ENCODE measurements around the gene SLC25A41. TPM values are rescaled to one million over a fixed set of nuclear protein-coding genes. Genes with fewer than 3 reads are reported as not detected.

SLC25A41 gene
- total RNA-seq, 6 experiments from 2014 or later, result not detected

DNA sequence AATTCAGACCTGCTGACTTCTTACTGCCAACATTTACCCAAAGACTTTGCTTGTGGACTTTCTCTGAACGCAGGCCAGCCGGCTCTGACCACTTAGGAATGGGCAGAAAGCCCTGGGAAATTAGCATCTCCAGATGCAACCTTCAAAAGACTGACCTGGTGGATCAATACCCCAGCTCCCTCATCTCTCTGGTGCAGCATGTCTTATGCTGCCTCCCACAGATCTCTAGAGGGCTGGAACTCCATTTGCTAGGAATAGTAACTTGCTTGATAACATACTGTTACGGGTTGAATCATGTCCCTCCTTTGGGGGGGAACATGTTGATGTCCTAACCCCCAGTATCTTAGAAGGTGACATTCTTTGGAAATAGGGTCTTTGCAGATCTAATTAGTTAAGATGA, 12.9 kb upstream of the SLC25A41 start:
- TF ChIP-seq, protein P1, sequence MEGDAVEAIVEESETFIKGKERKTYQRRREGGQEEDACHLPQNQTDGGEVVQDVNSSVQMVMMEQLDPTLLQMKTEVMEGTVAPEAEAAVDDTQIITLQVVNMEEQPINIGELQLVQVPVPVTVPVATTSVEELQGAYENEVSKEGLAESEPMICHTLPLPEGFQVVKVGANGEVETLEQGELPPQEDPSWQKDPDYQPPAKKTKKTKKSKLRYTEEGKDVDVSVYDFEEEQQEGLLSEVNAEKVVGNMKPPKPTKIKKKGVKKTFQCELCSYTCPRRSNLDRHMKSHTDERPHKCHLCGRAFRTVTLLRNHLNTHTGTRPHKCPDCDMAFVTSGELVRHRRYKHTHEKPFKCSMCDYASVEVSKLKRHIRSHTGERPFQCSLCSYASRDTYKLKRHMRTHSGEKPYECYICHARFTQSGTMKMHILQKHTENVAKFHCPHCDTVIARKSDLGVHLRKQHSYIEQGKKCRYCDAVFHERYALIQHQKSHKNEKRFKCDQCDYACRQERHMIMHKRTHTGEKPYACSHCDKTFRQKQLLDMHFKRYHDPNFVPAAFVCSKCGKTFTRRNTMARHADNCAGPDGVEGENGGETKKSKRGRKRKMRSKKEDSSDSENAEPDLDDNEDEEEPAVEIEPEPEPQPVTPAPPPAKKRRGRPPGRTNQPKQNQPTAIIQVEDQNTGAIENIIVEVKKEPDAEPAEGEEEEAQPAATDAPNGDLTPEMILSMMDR (IDR thresholded peaks at IDR 0.05), result no peak
- no peak for DNase-seq
- peaks cover 4% of the 10 kb centered on the region for H3K27me3 Mint-ChIP-seq (ENCODE audit: insufficient read depth)
- peaks cover 20% of the 10 kb centered on the region for H3K36me3 Mint-ChIP-seq (ENCODE audit: low read depth)
- H3K9me3 Mint-ChIP-seq, result peaks cover 5% of the 10 kb centered on the region; the same call in 1 of the 2 replicates
- H3K4me3 Mint-ChIP-seq, result no peak overlapping the region
- H3K27ac Mint-ChIP-seq, result no peak overlapping the region
- no peaks in the 10 kb centered on the region for H3K4me1 Mint-ChIP-seq (ENCODE audit: low read depth)

DNA sequence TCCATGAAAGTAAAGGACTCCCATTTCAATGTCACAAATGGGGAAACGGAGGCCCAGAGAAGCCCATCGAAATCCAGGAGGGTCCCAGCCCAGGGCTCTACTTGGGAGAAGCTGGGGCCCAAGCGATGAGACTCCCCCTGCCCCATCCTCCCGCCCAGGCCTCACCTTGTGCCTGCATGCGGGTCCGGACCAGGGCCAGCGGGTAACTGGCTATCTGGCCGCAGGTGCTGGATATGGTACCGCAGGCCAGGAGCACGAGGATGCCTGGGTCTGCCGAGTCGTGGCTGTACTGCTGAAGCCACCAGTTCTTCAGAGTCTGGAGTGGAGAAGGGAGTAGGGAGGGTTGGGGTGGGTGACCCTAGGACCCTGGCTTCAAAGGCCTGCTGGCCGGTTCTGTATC, 10.4 kb upstream of the SLC25A41 start:
- TF ChIP-seq, protein P1 (IDR thresholded peaks at IDR 0.05), result no peak
- Mint-ChIP-seq H3K4me1 (ENCODE audit: low read depth) (no peaks in the 10 kb centered on the region), H3K9me3 (peaks cover 5% of the 10 kb centered on the region; the same call in 1 of the 2 replicates), H3K36me3 (ENCODE audit: low read depth) (peaks cover 15% of the 10 kb centered on the region), H3K4me3 (no peak overlapping the region), H3K27ac (no peak overlapping the region), H3K27me3 (ENCODE audit: insufficient read depth) (no peaks in the 10 kb centered on the region; the same call in 1 of the 2 replicates)
- no peak for DNase-seq

DNA sequence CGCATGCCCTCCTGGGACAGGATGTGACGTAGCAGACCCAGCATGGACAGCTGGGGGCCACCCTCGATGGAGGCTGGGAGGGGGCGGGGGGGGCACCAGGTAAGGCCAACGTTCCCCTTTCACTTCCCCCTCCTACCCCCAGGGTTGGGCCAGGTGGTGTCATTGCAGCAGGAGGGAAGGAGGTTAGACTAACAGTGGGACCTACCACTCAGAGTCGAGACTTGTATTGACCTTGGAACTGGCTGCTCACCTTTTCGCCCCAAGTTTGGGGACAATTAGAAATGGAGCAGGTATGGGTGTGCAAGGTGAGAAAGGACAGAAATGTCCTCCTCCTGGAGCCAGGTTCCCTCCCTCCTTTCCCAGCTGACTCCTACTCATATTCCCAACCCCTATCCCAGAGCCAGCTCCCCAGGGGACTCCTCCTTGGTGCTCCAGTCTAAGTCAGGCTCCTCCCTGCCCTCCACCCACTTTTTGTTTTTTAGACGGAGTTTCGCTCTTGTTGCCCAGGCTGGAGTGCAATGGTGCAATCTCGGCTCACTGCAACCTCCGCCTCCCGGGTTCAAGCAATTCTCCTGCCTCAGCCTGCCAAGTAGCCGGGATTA, 8.6 kb upstream of the SLC25A41 start:
- H3K36me3 Mint-ChIP-seq (ENCODE audit: low read depth), result peaks cover 15% of the 10 kb centered on the region
- DNase-seq, result no peak
- no peaks in the 10 kb centered on the region; the same call in none of the 2 replicates for H3K27me3 Mint-ChIP-seq (ENCODE audit: insufficient read depth)
- TF ChIP-seq, protein P1 (IDR thresholded peaks at IDR 0.05), result no peak
- H3K4me1 Mint-ChIP-seq (ENCODE audit: low read depth), result no peaks in the 10 kb centered on the region
- H3K4me3 Mint-ChIP-seq, result no peak overlapping the region
- H3K9me3 Mint-ChIP-seq, result peaks cover 5% of the 10 kb centered on the region; the same call in 1 of the 2 replicates
- H3K27ac Mint-ChIP-seq, result no peak overlapping the region

DNA sequence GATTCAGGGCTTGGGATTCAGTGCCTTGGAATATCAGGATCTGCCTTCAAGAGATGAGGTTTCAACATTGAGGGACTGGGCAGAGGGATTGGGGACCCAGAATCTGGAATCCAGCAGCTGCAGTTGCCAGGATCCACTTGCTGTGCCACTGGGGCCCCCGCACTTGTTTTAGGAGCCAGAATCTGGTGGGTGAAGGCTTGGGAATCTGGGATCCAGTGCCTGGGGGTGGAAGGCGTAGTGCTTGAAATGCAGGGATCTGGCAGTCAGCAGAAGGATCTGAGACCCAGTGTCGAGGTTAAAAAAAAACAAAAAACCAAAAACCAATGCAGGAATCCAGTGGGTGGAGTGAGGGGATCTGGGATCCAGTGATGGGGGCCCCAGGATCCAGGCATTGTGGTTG, 7.3 kb upstream of the SLC25A41 start:
- Mint-ChIP-seq H3K27me3 (ENCODE audit: insufficient read depth) (no peaks in the 10 kb centered on the region; the same call in none of the 2 replicates), H3K4me3 (no peak overlapping the region), H3K27ac (no peak overlapping the region), H3K9me3 (peaks cover 5% of the 10 kb centered on the region; the same call in 1 of the 2 replicates), H3K36me3 (ENCODE audit: low read depth) (peaks cover 9% of the 10 kb centered on the region; the same call in 1 of the 2 replicates), H3K4me1 (ENCODE audit: low read depth) (no peaks in the 10 kb centered on the region)
- TF ChIP-seq, protein P1 (IDR thresholded peaks at IDR 0.05), result no peak
- no peak for DNase-seq

DNA sequence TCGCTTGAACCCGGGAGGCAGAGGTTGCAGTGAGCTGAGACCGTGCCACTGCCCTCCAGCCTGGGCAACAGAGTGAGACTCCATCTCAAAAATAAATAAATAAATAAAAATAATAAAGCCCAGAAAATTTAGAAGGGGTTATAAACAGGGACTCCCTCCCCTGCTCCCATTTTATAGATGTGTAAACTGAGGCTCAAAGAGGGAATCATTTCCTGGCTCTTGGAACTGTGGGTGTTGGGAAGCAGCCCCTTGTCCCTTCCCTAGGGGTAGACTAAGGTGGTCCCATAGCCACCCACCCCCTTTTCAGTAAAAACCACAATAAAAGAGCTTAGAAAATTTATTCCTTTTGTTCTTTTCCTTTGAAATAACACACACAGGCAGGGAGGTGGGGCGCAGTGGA, 6.2 kb upstream of the SLC25A41 start:
- no peaks in the 10 kb centered on the region; the same call in none of the 2 replicates for H3K27me3 Mint-ChIP-seq (ENCODE audit: insufficient read depth)
- TF ChIP-seq, protein P1 (IDR thresholded peaks at IDR 0.05), result no peak
- no peak overlapping the region for H3K27ac Mint-ChIP-seq
- no peaks in the 10 kb centered on the region for H3K4me1 Mint-ChIP-seq (ENCODE audit: low read depth)
- H3K36me3 Mint-ChIP-seq (ENCODE audit: low read depth), result no peaks in the 10 kb centered on the region
- H3K9me3 Mint-ChIP-seq, result no peaks in the 10 kb centered on the region
- DNase-seq, result no peak
- H3K4me3 Mint-ChIP-seq, result no peak overlapping the region
